ENCODE measurements around the gene LNX2.

The LNX2 gene

GRCh38 chr13:27549406-27549981 is 70.8 kb downstream of the LNX2 start:
- TF ChIP-seq, protein P1, sequence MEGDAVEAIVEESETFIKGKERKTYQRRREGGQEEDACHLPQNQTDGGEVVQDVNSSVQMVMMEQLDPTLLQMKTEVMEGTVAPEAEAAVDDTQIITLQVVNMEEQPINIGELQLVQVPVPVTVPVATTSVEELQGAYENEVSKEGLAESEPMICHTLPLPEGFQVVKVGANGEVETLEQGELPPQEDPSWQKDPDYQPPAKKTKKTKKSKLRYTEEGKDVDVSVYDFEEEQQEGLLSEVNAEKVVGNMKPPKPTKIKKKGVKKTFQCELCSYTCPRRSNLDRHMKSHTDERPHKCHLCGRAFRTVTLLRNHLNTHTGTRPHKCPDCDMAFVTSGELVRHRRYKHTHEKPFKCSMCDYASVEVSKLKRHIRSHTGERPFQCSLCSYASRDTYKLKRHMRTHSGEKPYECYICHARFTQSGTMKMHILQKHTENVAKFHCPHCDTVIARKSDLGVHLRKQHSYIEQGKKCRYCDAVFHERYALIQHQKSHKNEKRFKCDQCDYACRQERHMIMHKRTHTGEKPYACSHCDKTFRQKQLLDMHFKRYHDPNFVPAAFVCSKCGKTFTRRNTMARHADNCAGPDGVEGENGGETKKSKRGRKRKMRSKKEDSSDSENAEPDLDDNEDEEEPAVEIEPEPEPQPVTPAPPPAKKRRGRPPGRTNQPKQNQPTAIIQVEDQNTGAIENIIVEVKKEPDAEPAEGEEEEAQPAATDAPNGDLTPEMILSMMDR (conservative IDR thresholded peaks at IDR 0.05; ENCODE audit: low read length): no peak
- no peak overlapping the region for H3K4me3 ChIP-seq (ENCODE audit: low read length)
- DNase-seq (ENCODE audit: low read depth): no peak

DNA sequence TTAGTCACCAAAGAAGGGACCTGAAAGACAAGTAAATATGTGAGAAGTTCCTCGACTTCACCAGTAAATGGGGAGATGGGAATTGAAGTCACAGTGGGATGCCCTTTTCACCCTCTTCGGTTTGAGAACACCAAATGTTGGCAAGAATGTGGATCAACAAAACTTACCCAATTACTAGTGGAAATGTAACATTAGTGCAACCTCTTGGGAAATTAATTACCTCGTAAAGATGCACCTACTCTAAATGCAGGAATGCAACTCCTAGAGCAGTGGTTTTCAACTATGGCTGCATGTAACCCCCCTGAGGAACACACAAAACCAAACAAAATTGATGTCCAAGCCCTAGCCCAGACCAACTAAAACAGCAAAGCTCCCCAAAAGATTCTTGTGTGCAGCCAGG is 78.1 kb downstream of the LNX2 start:
- TF ChIP-seq, protein P1 (conservative IDR thresholded peaks at IDR 0.05; ENCODE audit: low read length): no peak
- peak; percentile 47 for DNase-seq (ENCODE audit: low read depth)

DNA sequence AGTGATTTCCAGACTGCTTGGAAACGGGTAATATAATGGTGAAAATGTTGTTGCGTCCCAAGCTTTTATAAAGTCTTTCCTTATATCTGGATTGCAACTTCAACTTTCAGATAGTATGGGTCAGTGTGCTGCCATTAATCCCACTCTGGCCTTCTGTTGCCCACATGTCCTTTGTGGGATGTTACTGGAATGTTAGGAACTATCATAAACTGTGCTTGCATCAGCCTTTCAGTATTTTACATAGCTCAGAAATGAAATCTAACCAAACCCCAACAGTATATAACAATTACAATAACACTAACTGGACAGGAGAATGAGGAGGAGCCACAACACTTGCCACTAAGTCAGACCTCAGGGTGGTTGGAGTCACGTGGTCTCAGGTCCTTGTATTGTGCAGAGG is 78.9 kb downstream of the LNX2 start:
- peak; percentile 81 for DNase-seq (ENCODE audit: low read depth)
- H3K4me3 ChIP-seq (ENCODE audit: low read length): no peak overlapping the region
- TF ChIP-seq, protein P1 (conservative IDR thresholded peaks at IDR 0.05; ENCODE audit: low read length): no peak

More for the DNA sequence above, 78.1 kb downstream of the LNX2 start:
- H3K4me3 ChIP-seq (ENCODE audit: low read length): no peak overlapping the region

DNA sequence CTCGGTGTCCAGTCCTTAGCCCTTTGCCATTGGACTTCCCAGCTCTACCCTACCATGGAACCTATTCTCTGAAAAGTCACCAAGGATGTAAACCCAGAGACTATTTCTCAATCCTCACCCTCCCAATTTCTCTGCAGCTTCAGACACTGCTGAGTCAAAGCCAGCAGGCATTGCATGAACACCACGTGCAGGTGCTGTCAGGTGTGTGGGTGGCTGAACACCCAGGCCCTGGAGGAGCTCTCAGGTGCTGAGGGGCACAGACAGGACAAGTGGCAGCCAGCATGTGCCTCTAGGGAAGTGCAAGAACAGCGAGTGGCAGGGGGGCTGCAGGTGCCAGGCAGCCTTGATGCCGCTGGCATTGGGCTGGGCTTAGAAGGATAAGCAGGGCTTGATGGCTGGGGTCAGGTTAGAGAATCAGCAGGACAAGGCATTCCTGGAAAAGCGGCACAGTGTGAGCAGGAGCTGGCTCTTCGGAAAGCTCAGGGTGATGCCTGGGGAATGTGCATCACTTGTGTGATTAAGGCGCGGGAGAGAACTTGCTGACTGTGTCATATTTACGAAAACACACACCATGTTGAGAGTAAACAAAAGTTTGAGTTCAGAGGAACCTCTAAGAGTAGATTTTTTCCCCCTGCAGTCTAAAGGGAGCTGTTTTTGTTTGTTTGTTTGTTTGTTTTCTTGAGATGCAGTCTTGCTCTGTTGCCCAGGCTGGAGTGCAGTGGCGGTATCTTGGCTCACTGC is 83.8 kb downstream of the LNX2 start:
- DNase-seq (ENCODE audit: low read depth): no peak
- H3K4me3 ChIP-seq (ENCODE audit: low read length): no peak overlapping the region
- TF ChIP-seq, protein P1 (conservative IDR thresholded peaks at IDR 0.05; ENCODE audit: low read length): no peak

DNA sequence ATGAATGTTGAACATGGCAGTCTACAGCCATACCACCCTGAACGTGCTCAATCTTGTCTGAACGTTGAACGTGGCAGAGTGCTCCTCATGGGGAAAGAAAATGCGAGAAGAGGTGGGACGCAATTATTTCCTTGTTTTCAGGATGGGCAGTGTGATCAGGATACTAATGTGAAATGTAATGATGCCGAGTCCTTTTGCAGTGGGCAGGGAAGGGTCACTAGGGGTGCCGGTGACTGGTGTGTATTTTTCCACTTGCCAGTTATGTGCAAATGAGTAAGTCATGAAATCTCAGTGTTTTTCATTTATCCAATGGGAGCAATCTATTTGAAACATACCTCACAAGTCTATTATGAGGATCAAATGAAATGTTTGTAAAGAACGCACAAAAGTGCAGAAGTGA is 84.8 kb downstream of the LNX2 start:
- no peak overlapping the region for H3K4me3 ChIP-seq (ENCODE audit: low read length)
- peak; percentile 9 for DNase-seq (ENCODE audit: low read depth)
- TF ChIP-seq, protein P1 (conservative IDR thresholded peaks at IDR 0.05; ENCODE audit: low read length): peak; percentile 25; the same call in 1 of the 2 replicates

DNA sequence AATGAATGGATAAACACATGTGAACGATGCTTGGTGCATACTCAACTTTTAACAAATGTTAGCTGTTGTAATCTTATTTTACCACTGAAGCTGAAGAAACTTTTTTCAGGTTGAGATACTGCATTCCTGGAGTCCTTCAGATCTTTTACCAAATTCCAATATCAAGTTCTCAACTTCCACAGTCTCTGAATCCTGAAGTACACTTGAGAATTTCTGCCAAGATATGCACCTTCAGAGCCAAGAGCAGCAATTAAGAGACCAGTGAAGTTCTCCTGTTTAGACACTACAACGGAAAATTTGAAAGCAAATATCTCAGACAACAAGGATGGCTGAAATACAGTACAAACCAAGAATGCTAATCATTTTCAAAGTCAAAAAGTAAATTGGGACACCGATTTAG is 85.3 kb downstream of the LNX2 start:
- no peak overlapping the region for H3K4me3 ChIP-seq (ENCODE audit: low read length)
- peak; percentile 74 for DNase-seq (ENCODE audit: low read depth)
- TF ChIP-seq, protein P1 (conservative IDR thresholded peaks at IDR 0.05; ENCODE audit: low read length): no peak

All from AG10803 (cell line).